ENCODE measurements around the gene C10orf67. TPM values are rescaled to one million over a fixed set of nuclear protein-coding genes. Genes with fewer than 3 reads are reported as not detected.
A peak's percentile ranks its signal among the peaks of the same experiment; 100 is the strongest.

The C10orf67 gene
- total and polyA plus RNA-seq, 2 donors (not counting 1 experiment from before 2014, with no cell fraction given): not detected

GRCh38 chr10:23368816-23369640 is 24.4 kb upstream of the C10orf67 start:
- ChIA-PET POLR2A (no interaction called here), CTCF (interaction anchor here (2.6 kb wide), 1 partner anchor 54 kb away, joined by 7 read pairs; no protein-coding TSS in a partner anchor)
- intact Hi-C loops (cut with micrococcal nuclease): no loop called here
- Histone ChIP-seq H3K4me3 (ENCODE audit: control extremely low read depth in 1 of 5, extremely low read depth in 1 of 5, insufficient read depth in 1 of 5, low read depth in 2 of 5, low read length in 4 of 5) (peak overlapping the region in 3 of 5 experiments; percentile 11 to 24 (median 13)), H3K27me3 (replicated peaks in 1 of 4; ENCODE audit: control extremely low read depth in 1 of 4, control insufficient read depth in 3 of 4, insufficient read depth in 4 of 4, low read length in 3 of 4) (peaks cover 0 to 21% (median 5%) of the 10 kb centered on the region in 4 experiments), H3K36me3 (replicated peaks in 1 of 2; ENCODE audit: control extremely low read depth in 1 of 2, control insufficient read depth in 1 of 2, extremely low read depth in 1 of 2, insufficient read depth in 2 of 2, low read length in 1 of 2) (no peaks in the 10 kb centered on the region), H4K20me1 (ENCODE audit: control insufficient read depth, insufficient read depth, low read length, poor library complexity, severe bottlenecking) (no peaks in the 10 kb centered on the region), H3K9ac (ENCODE audit: low read length) (peak overlapping the region; percentile 22), H3K4me2 (replicated peaks; ENCODE audit: low read depth, low read length, poor library complexity, severe bottlenecking) (peak overlapping the region; percentile 62), H3K4me1 (ENCODE audit: control insufficient read depth in 2 of 2, insufficient read depth in 2 of 2, low read length in 2 of 2) (peaks cover 25 to 27% of the 10 kb centered on the region in 2 donors), H3K79me2 (ENCODE audit: control insufficient read depth, insufficient read depth, low read length) (no peaks in the 10 kb centered on the region), H2AFZ (ENCODE audit: insufficient read depth, low read depth, low read length, poor library complexity, severe bottlenecking) (no peak overlapping the region), H3K27ac (ENCODE audit: low read length in 2 of 2) (no peak overlapping the region), H3K9me3 (ENCODE audit: control extremely low read depth in 1 of 3, control insufficient read depth in 2 of 3, insufficient read depth in 1 of 3, low read length in 2 of 3) (no peaks in the 10 kb centered on the region)
- Mint-ChIP-seq H3K27me3 (peaks cover 32% of the 10 kb centered on the region), H3K27ac (no peak overlapping the region), H3K9me3 (ENCODE audit: insufficient read depth) (no peaks in the 10 kb centered on the region), H3K4me1 (peaks cover 42% of the 10 kb centered on the region), H3K4me3 (peak overlapping the region; percentile 68)
- no CpG with 5 or more reads among the region's 7 CpGs for WGBS (ENCODE audit: insufficient coverage)
- ATAC-seq (ENCODE audit: low read depth) (peak; percentile 67), DNase-seq (peak; percentile 52)
- TF ChIP-seq, protein P1, sequence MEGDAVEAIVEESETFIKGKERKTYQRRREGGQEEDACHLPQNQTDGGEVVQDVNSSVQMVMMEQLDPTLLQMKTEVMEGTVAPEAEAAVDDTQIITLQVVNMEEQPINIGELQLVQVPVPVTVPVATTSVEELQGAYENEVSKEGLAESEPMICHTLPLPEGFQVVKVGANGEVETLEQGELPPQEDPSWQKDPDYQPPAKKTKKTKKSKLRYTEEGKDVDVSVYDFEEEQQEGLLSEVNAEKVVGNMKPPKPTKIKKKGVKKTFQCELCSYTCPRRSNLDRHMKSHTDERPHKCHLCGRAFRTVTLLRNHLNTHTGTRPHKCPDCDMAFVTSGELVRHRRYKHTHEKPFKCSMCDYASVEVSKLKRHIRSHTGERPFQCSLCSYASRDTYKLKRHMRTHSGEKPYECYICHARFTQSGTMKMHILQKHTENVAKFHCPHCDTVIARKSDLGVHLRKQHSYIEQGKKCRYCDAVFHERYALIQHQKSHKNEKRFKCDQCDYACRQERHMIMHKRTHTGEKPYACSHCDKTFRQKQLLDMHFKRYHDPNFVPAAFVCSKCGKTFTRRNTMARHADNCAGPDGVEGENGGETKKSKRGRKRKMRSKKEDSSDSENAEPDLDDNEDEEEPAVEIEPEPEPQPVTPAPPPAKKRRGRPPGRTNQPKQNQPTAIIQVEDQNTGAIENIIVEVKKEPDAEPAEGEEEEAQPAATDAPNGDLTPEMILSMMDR (IDR thresholded peaks at IDR 0.05): no peak

GRCh38 chr10:23367896-23368595 is 23.4 kb upstream of the C10orf67 start:
- Histone ChIP-seq H2AFZ (ENCODE audit: insufficient read depth, low read depth, low read length, poor library complexity, severe bottlenecking) (no peak overlapping the region), H3K4me3 (ENCODE audit: control extremely low read depth in 1 of 5, extremely low read depth in 1 of 5, insufficient read depth in 1 of 5, low read depth in 2 of 5, low read length in 4 of 5) (peak overlapping the region in 1 of 5 experiments; percentile 24), H3K4me1 (ENCODE audit: control insufficient read depth in 2 of 2, insufficient read depth in 2 of 2, low read length in 2 of 2) (peaks cover 27 to 33% of the 10 kb centered on the region in 2 donors), H3K27ac (ENCODE audit: low read length in 2 of 2) (no peak overlapping the region), H3K27me3 (replicated peaks in 1 of 4; ENCODE audit: control extremely low read depth in 1 of 4, control insufficient read depth in 3 of 4, insufficient read depth in 4 of 4, low read length in 3 of 4) (peaks cover 0 to 24% (median 5%) of the 10 kb centered on the region in 4 experiments), H4K20me1 (ENCODE audit: control insufficient read depth, insufficient read depth, low read length, poor library complexity, severe bottlenecking) (no peaks in the 10 kb centered on the region), H3K9ac (ENCODE audit: low read length) (no peak overlapping the region), H3K9me3 (ENCODE audit: control extremely low read depth in 1 of 3, control insufficient read depth in 2 of 3, insufficient read depth in 1 of 3, low read length in 2 of 3) (no peaks in the 10 kb centered on the region), H3K4me2 (replicated peaks; ENCODE audit: low read depth, low read length, poor library complexity, severe bottlenecking) (peak overlapping the region; percentile 62), H3K36me3 (replicated peaks in 1 of 2; ENCODE audit: control extremely low read depth in 1 of 2, control insufficient read depth in 1 of 2, extremely low read depth in 1 of 2, insufficient read depth in 2 of 2, low read length in 1 of 2) (no peaks in the 10 kb centered on the region), H3K79me2 (ENCODE audit: control insufficient read depth, insufficient read depth, low read length) (no peaks in the 10 kb centered on the region)
- ChIA-PET CTCF (interaction anchor here (2.6 kb wide), 1 partner anchor 53 kb away, joined by 7 read pairs; no protein-coding TSS in a partner anchor), POLR2A (interaction anchor here (0.5 to 0.6 kb wide), 2 partner anchors 100 to 909 kb away, joined by 3 to 4 read pairs; no protein-coding TSS in a partner anchor)
- H3K4me1 Mint-ChIP-seq: peaks cover 43% of the 10 kb centered on the region
- H3K27me3 Mint-ChIP-seq: peaks cover 33% of the 10 kb centered on the region
- no peak overlapping the region for H3K27ac Mint-ChIP-seq
- H3K4me3 Mint-ChIP-seq: peak overlapping the region; percentile 68
- no peaks in the 10 kb centered on the region for H3K9me3 Mint-ChIP-seq (ENCODE audit: insufficient read depth)
- ATAC-seq (ENCODE audit: low read depth) (no peak), DNase-seq (no peak)
- intact Hi-C loops (cut with micrococcal nuclease): no loop called here
- TF ChIP-seq, protein P1 (IDR thresholded peaks at IDR 0.05): no peak
- no peak for TF ChIP-seq EZH2 (IDR thresholded peaks at IDR 0.05; ENCODE audit: borderline replicate concordance, insufficient read depth, low read depth, low read length, poor library complexity, severe bottlenecking)
- 44% methylated on average over 3 of the region's 6 CpGs for WGBS (ENCODE audit: insufficient coverage)
